ENCODE data around the gene CYP27A1.

- TF ChIP-seq CTCF (IDR thresholded peaks at IDR 0.05; ENCODE audit: insufficient read depth, low read length, poor library complexity, severe bottlenecking) = no peak
- no peak for TF ChIP-seq EZH2phosphoT487 (conservative IDR thresholded peaks at IDR 0.05; ENCODE audit: low read length)
Measured at GRCh38 chr2:218746470-218746795, 35.5 kb upstream of the CYP27A1 start.
